ENCODE data around the gene SMPD1. TPM values are rescaled to one million over a fixed set of nuclear protein-coding genes. Genes with fewer than 3 reads are reported as not detected.

The SMPD1 gene
- total RNA-seq, 1 experiment from 2014 or later = 4.5 TPM

- no CpG with 5 or more reads among the region's 1 CpG for WGBS (ENCODE audit: extremely low coverage, insufficient read length, low lambda C conversion rate)
- no peak overlapping the region for H2BK15ac ChIP-seq (ENCODE audit: low read depth, low read length)
- H3K79me2 ChIP-seq (ENCODE audit: insufficient read depth, low read length) = no peaks in the 10 kb centered on the region
- H4K91ac ChIP-seq (ENCODE audit: insufficient read length, low read depth, low read length) = no peak overlapping the region
- H3K27ac Mint-ChIP-seq = no peak overlapping the region
- H3K4me1 Mint-ChIP-seq = peaks cover 0 to 3% of the 10 kb centered on the region in 2 experiments; a peak in 1 of 4 replicates
- H3K36me3 Mint-ChIP-seq (ENCODE audit: insufficient read depth in 1 of 3, low read depth in 3 of 3) = no peaks in the 10 kb centered on the region
- no peaks in the 10 kb centered on the region for H3K27me3 Mint-ChIP-seq (ENCODE audit: low read depth)
- peak; percentile 68 for DNase-seq
- no peak overlapping the region for H4K8ac ChIP-seq (replicated peaks; ENCODE audit: insufficient read length, low read depth, low read length)
- no peak overlapping the region for H3K9ac ChIP-seq (ENCODE audit: extremely low read depth, insufficient read length, low read length)
- no peaks in the 10 kb centered on the region for H3K23me2 ChIP-seq (ENCODE audit: insufficient read length, low read depth, low read length, poor library complexity, severe bottlenecking)
- H3K4ac ChIP-seq (ENCODE audit: low read depth, low read length) = no peak overlapping the region
- no peak overlapping the region for H3K14ac ChIP-seq (ENCODE audit: insufficient read depth, low read length)
- no peak overlapping the region for H3K27ac ChIP-seq (ENCODE audit: insufficient read length, low read depth, low read length)
- no peaks in the 10 kb centered on the region for H3K9me3 ChIP-seq (ENCODE audit: control insufficient read depth, low read depth, low read length)
- H2AFZ ChIP-seq (ENCODE audit: low read length) = no peak overlapping the region
- H2BK5ac ChIP-seq (ENCODE audit: insufficient read length, low read length) = no peak overlapping the region
- no peaks in the 10 kb centered on the region for H3K27me3 ChIP-seq (ENCODE audit: insufficient read depth, low read length)
- no peaks in the 10 kb centered on the region for H3K9me3 Mint-ChIP-seq
- no peak overlapping the region for H2BK12ac ChIP-seq (ENCODE audit: insufficient read length, low read depth, low read length)
- H3K4me1 ChIP-seq (ENCODE audit: insufficient read depth, low read length) = no peaks in the 10 kb centered on the region
- TF ChIP-seq CTCF (conservative IDR thresholded peaks at IDR 0.05) = peak; percentile 80
- no peak overlapping the region for H2BK20ac ChIP-seq (ENCODE audit: low read depth, low read length, poor library complexity, severe bottlenecking)
- H3K4me3 Mint-ChIP-seq = no peak overlapping the region
- H3K79me1 ChIP-seq (ENCODE audit: insufficient read depth, low read depth, low read length, poor library complexity, severe bottlenecking) = no peaks in the 10 kb centered on the region
- no peak overlapping the region for H4K5ac ChIP-seq (ENCODE audit: insufficient read length, low read depth, low read length)
- H3K56ac ChIP-seq (ENCODE audit: insufficient read length, low read depth, low read length) = no peak overlapping the region
- H3T11ph ChIP-seq (ENCODE audit: low read length) = no peak overlapping the region
- no peak overlapping the region for H2AK5ac ChIP-seq (ENCODE audit: insufficient read length, low read length)
- no peak overlapping the region for H3K18ac ChIP-seq (ENCODE audit: insufficient read length, low read depth, low read length)
- no peaks in the 10 kb centered on the region for H4K20me1 ChIP-seq (ENCODE audit: control insufficient read depth, insufficient read depth, insufficient read length)
- no peak overlapping the region for H3K23ac ChIP-seq (ENCODE audit: insufficient read length, low read depth, low read length)
- H2BK120ac ChIP-seq (ENCODE audit: low read depth, low read length, poor library complexity, severe bottlenecking) = no peak overlapping the region
- no peak overlapping the region for H3K4me2 ChIP-seq (ENCODE audit: insufficient read depth, insufficient read length, low read length)
These were observed 48.8 kb downstream of the SMPD1 start for GRCh38 chr11:6438979-6439571.

Data from H9 (cell line).